ENCODE data around the gene RTN4RL1.
A peak's percentile ranks its signal among the peaks of the same experiment; 100 is the strongest.

The RTN4RL1 gene

GRCh38 chr17:2057760-2058585 is 32.8 kb upstream of the RTN4RL1 start:
- Histone ChIP-seq H3K36me3 (peaks cover 0 to 26% (median 21%) of the 10 kb centered on the region in 11 experiments; a peak in 16 of 22 replicates), H3K4me1 (peaks cover 65 to 97% (median 93%) of the 10 kb centered on the region in 10 experiments), H3K4me2 (peak overlapping the region; percentile 93 to 100 (median 99)), H3K4me3 (peak overlapping the region; percentile 48 to 76 (median 64); a peak in 17 of 20 replicates), H3K9me3 (replicated peaks in 1 of 11) (no peaks in the 10 kb centered on the region), H3K27ac (0 out of 22 replicates have a peak overlapping the region, but pooled peaks of 1 of the 11 experiments have one; percentile 31), H3K9ac (peak overlapping the region in 4 of 11 experiments; percentile 18 to 73 (median 47); a peak in 4 of 22 replicates), H3K27me3 (peaks cover 53 to 88% (median 78%) of the 10 kb centered on the region in 11 experiments), H4K20me1 (peaks cover 28 to 77% (median 53%) of the 10 kb centered on the region in 11 experiments; a peak in 20 of 22 replicates)
- TF ChIP-seq Cebpa-rat (IDR thresholded peaks at IDR 0.05) = no peak

GRCh38 chr17:2057175-2057759 is 32.1 kb upstream of the RTN4RL1 start:
- Histone ChIP-seq H3K9me3 (replicated peaks in 1 of 11) (no peaks in the 10 kb centered on the region), H3K4me2 (peak overlapping the region; percentile 93 to 100 (median 99)), H3K9ac (peak overlapping the region in 9 of 11 experiments; percentile 17 to 76 (median 34); a peak in 11 of 22 replicates), H3K27me3 (peaks cover 55 to 92% (median 81%) of the 10 kb centered on the region in 11 experiments), H3K4me1 (peaks cover 59 to 90% (median 86%) of the 10 kb centered on the region in 10 experiments), H3K4me3 (peak overlapping the region; percentile 60 to 76 (median 64); a peak in 18 of 20 replicates), H4K20me1 (peaks cover 28 to 77% (median 53%) of the 10 kb centered on the region in 11 experiments; a peak in 20 of 22 replicates), H3K36me3 (peaks cover 0 to 21% (median 16%) of the 10 kb centered on the region in 11 experiments; a peak in 15 of 22 replicates), H3K27ac (no peak overlapping the region)
- no peak for TF ChIP-seq Cebpa-rat (IDR thresholded peaks at IDR 0.05)

- Histone ChIP-seq H3K9me3 (replicated peaks in 1 of 11) (no peaks in the 10 kb centered on the region), H3K4me2 (peak overlapping the region; percentile 93 to 100 (median 99)), H3K36me3 (peaks cover 0 to 15% (median 12%) of the 10 kb centered on the region in 11 experiments; a peak in 15 of 22 replicates), H3K4me1 (peaks cover 59 to 86% (median 80%) of the 10 kb centered on the region in 10 experiments), H3K27me3 (peaks cover 62 to 94% (median 86%) of the 10 kb centered on the region in 11 experiments), H3K9ac (peak overlapping the region; percentile 9 to 76 (median 60); a peak in 18 of 22 replicates), H3K27ac (peak overlapping the region in 1 of 11 experiments; percentile 13; a peak in 2 of 22 replicates), H3K4me3 (peak overlapping the region; percentile 60 to 76 (median 64)), H4K20me1 (peaks cover 33 to 80% (median 60%) of the 10 kb centered on the region in 11 experiments; a peak in 20 of 22 replicates)
- TF ChIP-seq Cebpa-rat (IDR thresholded peaks at IDR 0.05) = no peak
These were observed 31.4 kb upstream of the RTN4RL1 start for GRCh38 chr17:2056206-2057174.

GRCh38 chr17:2055292-2056205 is 30.4 kb upstream of the RTN4RL1 start:
- H3K27ac ChIP-seq = peak overlapping the region in 4 of 11 experiments; percentile 32 to 48 (median 34); a peak in 5 of 22 replicates

GRCh38 chr17:2054512-2055291 is 29.6 kb upstream of the RTN4RL1 start, which contains the start of gene HIC1:
TSS of gene HIC1 (plus strand) at chr17:2055103. CDS start at chr17:2056691, 1,588 bp downstream.
- Histone ChIP-seq H3K9ac (peak within 1 kb of the TSS; percentile 57 to 76 (median 71); a peak in 20 of 22 replicates), H3K9me3 (replicated peaks in 1 of 11) (no peaks in the 10 kb centered on the region), H3K27ac (peak within 1 kb of the TSS in 4 of 11 experiments; percentile 32 to 48 (median 34); a peak in 5 of 22 replicates), H3K4me3 (peak within 1 kb of the TSS; percentile 60 to 76 (median 64)), H3K4me1 (peaks cover 46 to 78% (median 67%) of the 10 kb centered on the region in 10 experiments), H4K20me1 (peaks cover 34 to 71% (median 58%) of the 10 kb centered on the region in 11 experiments; a peak in 20 of 22 replicates), H3K27me3 (peaks cover 77 to 93% (median 88%) of the 10 kb centered on the region in 11 experiments), H3K36me3 (peaks cover 0 to 8% (median 0%) of the 10 kb centered on the region in 11 experiments; a peak in 5 of 22 replicates), H3K4me2 (peak within 1 kb of the TSS; percentile 93 to 100 (median 99))
- no peak for TF ChIP-seq Cebpa-rat (IDR thresholded peaks at IDR 0.05)

More at GRCh38 chr17:2055292-2056205, 30.4 kb upstream of the RTN4RL1 start:
- H3K4me1 ChIP-seq = peaks cover 54 to 85% (median 75%) of the 10 kb centered on the region in 10 experiments
- peak overlapping the region; percentile 93 to 100 (median 99) for H3K4me2 ChIP-seq
- peak overlapping the region; percentile 57 to 76 (median 71); a peak in 20 of 22 replicates for H3K9ac ChIP-seq
- H4K20me1 ChIP-seq = peaks cover 34 to 75% (median 58%) of the 10 kb centered on the region in 11 experiments; a peak in 20 of 22 replicates
- H3K27me3 ChIP-seq = peaks cover 71 to 96% (median 89%) of the 10 kb centered on the region in 11 experiments
- H3K4me3 ChIP-seq = peak overlapping the region; percentile 60 to 76 (median 64)
- H3K9me3 ChIP-seq (replicated peaks in 1 of 11) = no peaks in the 10 kb centered on the region
- no peak for TF ChIP-seq Cebpa-rat (IDR thresholded peaks at IDR 0.05)
- peaks cover 0 to 8% (median 2%) of the 10 kb centered on the region in 11 experiments; a peak in 9 of 22 replicates for H3K36me3 ChIP-seq

- TF ChIP-seq Cebpa-rat (IDR thresholded peaks at IDR 0.05) = no peak
- Histone ChIP-seq H3K9ac (peak overlapping the region in 3 of 11 experiments; percentile 39 to 64 (median 39); a peak in 2 of 22 replicates), H3K36me3 (peaks cover 0 to 8% (median 0%) of the 10 kb centered on the region in 11 experiments; a peak in 5 of 22 replicates), H3K27ac (no peak overlapping the region), H4K20me1 (peaks cover 34 to 72% (median 58%) of the 10 kb centered on the region in 11 experiments; a peak in 20 of 22 replicates), H3K4me1 (peaks cover 46 to 78% (median 67%) of the 10 kb centered on the region in 10 experiments), H3K4me3 (peak overlapping the region; percentile 50 to 76 (median 64)), H3K27me3 (peaks cover 77 to 93% (median 92%) of the 10 kb centered on the region in 11 experiments), H3K9me3 (replicated peaks in 1 of 11) (no peaks in the 10 kb centered on the region), H3K4me2 (peak overlapping the region; percentile 93 to 100 (median 99))
These were observed 29.1 kb upstream of the RTN4RL1 start for GRCh38 chr17:2054262-2054511.

Data from BLaER1 treated with 17β-estradiol and CSF1 and Interleukin-3, amounts not matched to agents 10 nM and 100 nM (cell line).